Ureter (tissue), 1 donor: Measurements from ENCODE around the gene IRF3. TPM values are rescaled to one million over a fixed set of nuclear protein-coding genes. Genes with fewer than 3 reads are reported as not detected.
A peak's percentile ranks its signal among the peaks of the same experiment; 100 is the strongest.

Experiments used
- DNase-seq: peaks from one replicate; pipeline ENCODE4 v3.0.0-alpha.2; 2020; ENCODE audit warnings: low spot score
- total RNA-seq: library from RNA; stranded (reverse); gene quantifications from one replicate; pipeline ENCODE4 v1.2.4, GENCODE V29; 2023
- donor health status: DM: yes; HTN: yes; CAD: no.

Gene IRF3
- total RNA-seq, 1 donor from 2014 or later: 108 TPM

DNA sequence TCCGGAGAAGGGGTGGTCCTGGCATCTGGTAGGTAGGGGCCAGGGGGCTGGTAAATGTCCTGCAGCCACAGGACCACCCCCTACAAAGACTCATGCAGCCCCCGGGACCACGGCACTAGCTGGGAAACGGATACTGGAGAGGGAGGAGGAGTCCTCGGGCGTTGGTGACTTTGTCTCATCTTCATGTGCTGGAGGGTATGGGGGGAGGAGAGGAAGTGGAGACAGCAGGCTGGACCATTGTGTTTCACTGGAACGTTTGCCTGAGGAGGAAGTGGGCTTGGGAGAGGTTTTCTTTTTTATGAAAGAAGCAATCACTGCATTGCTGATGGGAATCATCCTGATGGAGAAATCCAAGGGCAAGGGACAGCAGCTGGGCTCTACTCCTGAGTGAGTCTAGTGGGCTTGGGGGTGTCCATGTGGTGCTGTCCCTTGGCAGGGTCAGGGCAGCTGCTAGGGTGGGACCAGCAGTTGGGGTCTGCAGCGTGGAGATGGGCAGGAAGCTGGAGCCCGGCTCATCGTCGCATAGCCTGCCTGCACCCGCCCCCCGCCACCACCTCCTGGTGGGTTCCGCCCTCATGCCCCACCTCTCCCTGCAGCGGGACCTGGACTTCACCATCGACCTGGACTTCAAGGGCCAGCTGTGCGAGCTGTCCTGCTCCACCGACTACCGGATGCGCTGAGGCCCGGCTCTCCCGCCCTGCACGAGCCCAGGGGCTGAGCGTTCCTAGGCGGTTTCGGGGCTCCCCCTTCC, 22.1 kb upstream of the IRF3 start:
- no peak for DNase-seq

DNA sequence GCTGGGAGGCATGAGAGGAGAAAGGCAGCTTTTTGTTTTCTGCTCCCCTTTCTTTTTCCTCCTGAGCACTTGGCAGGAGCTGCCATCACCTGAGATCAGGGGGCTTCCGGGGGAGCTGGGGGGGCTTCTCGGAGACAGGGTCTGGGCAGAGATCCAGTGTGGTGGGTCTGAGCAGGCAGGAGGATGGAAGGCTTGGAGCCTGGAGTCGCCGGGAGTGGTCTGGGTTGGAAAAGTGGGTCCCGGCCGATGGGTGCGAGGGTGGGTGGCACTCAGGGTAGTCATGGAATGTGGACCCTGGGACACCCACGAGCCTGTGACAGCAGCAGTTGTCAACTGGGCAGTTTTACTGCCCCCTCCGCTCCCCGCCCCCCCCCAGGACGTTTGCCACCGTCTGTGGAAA, 21.5 kb upstream of the IRF3 start:
- no peak for DNase-seq

DNA sequence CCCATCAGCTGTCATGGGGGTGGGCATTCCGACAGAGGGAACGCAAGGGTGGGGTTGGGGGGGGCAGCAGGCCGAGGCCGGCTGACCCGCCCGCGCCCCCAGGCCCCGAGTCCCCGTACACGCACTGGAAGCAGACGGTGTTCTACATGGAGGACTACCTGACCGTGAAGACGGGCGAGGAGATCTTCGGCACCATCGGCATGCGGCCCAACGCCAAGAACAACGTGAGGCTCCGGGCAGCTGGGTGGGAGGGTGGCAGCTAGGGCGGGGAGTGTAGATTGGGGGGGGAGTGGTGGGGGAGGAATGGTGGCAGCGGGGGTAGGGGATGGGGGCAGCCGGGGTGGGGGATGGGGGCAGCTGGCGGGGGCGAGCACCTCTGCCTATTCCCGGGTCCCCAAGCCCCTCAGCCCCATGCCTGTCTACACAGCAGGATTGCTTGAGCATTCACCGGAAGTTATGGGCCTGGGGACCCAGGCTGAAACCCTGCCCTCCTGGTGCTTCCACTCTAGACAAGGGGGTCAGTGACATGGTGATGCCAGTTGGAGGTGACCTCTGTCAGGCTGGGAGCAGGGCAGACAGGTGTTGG, 20.9 kb upstream of the IRF3 start:
- no peak for DNase-seq

DNA sequence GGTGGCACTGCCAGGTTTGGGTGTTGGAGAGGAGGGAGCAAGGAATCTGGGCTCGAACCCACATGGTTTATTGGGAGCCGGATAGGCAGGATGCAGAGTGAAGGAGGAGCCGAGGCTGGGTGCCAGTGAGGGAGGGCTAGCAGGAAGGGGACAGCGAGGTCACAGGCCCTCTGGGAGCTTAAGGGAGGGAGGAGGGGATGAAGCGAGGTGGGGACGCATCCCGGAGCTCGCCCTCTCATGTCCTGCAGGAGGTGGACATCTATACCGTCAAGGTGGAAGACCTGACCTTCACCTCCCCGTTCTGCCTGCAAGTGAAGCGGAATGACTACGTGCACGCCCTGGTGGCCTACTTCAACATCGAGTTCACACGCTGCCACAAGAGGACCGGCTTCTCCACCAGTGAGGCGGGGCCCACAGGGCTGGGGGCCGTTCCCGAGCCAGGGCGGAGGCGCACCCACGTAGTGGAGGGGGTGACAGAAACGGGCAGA, 20.2 kb upstream of the IRF3 start:
- no peak for DNase-seq

DNA sequence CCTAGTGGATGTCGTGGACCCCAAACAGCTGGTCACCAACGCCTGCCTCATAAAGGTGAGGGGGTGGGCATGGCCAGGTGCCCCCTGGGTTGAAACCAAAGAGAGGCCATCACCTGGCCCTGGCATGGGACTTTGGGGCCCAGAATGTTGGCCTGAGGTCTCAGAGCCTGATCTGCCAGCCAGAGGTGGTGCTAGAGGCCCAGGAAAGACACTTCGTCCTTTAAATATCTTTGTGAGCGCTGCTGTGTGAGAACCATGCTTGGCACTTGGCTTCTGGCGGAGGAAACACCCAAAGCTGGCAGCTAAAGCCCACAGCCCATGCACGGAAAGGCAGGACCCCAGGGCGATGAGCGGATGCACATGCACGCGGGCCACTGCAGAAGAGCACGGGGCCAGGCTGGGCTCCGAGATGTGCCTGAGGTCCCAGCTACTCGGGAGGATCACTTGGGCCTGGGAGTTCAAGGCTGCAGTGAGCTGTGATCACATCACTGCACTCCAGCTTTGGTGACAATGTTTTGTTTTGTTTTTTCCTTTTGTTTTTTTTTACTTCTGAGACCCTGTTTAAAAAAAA, 19.4 kb upstream of the IRF3 start:
- DNase-seq: no peak

DNA sequence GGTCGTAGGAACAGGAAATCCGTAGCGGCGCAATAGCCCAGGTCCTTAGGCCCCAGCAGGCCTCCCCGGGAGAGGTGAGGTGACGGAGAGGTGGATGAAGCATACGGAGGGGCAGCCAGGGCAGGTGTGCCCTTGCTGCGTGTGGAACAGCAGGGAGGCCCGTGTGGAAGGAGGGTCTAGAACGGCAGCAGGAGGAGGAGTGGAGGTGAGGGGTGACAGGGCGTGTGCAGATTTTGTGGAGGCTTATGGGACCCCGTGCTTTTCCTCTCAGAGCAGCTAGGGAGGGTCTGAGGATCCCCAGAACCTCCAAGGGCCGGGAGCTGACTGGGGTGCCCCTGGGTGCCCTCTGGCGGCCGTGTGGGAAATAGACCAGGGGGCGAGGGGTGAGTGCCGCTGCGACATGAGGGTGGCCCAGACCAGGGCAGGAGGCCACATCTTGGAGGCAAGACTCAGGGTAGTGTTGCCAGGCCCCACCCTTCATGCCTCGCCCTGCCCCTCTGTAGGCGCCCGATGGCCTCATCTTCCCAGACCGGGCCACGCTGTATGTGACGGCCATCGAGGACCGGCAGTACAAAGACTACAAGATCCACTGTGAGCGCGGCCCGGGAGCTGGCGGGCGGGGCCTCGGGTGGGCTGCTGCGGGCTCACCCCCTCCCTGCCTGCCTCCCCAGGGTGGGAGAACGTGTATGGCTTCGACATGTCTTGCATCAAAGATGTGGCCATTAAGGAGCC, 18.8 kb upstream of the IRF3 start:
- no peak for DNase-seq

DNA sequence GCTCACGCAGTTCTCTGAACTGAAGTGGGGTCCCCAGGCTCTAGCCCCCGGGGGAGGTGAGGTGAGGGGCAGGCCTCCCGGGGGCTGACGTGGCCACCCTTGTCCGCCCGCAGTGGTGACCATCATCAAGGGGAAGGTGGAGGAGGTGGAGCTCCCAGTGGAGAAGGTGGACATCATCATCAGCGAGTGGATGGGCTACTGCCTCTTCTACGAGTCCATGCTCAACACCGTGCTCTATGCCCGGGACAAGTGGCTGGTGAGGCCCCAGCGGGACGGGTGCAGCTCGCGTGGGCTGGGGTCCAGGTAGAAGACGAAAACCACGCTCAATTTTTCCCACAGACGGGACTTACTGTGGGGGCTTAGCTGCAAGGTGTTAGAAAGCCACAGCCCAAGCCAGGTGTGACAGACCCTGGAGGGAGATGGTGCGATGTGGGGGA, 18.2 kb upstream of the IRF3 start:
- DNase-seq: no peak

DNA sequence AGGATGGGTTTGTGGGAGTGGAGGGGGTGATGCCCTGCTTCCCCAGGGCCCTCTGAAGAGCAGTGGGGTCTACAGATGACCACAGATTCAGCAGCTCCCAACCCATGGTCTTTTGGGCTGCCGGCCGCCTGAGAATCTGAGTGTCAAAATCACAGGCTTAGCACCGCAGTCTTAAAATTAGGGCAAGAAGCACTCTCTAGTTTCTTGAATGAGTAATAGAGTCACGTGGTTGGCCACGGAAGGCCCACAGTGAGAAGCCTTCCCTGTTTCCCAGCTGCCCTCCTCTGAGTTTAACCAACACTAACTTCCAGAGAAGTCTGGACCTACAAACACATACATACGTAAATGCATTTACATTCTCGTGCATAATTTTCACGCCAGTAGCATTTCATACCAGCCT, 16.6 kb upstream of the IRF3 start:
- DNase-seq: no peak

DNA sequence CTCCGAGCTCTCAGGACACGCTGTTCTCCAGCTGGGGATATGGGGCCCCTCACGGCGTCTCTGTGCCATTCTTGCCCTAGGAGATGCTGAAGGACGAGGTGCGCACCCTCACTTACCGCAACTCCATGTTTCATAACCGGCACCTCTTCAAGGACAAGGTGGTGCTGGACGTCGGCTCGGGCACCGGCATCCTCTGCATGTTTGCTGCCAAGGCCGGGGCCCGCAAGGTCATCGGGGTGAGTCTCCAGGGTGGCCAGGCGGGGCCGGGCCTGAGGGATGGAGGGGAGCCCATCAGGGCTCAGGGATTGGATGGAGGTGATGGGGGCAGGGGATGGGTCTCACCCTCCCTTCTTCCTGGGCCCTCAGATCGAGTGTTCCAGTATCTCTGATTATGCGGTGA, 16.2 kb upstream of the IRF3 start:
- no peak for DNase-seq

DNA sequence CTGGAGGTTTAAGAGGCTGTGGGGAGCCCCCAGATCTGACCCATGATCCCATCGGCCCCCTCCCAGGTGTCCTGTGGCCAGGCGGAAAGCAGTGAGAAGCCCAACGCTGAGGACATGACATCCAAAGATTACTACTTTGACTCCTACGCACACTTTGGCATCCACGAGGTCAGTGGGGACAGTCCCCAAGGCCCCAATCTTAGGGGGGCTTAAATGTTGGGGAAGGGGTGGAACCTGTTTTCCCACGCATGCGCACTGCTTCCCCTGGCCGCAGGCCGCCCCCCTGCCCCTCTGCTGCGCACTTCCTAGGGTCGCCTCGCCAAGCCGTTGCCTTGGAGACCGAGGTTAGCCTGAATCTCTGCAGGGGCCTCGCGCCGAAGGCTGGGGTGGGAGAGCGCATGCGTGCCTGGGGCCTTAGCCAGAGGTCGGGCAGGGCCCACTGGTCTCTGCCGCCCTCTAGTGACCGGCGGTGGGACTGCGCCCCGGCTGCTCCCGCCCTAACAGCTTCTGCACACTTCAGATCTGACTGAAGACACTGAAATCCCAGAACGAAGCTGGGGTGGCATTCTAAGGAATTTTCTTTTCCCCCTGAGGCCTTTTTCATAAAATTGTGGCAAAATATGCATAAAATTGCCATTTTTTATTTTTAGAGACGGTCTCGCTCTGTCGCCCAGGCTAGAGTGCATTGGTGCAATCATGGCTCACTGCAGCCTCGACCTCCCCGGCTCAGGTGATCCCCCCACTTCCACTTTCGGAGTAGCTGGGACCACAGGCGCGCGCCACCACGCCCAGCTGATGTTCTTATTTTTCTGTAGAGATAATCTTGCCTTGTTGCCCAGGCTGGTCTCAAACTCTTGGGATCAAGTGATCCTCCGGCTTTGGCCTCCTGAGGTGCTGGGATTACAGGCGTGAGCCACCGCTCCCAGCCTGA, 15.0 kb upstream of the IRF3 start:
- peak; percentile 92 for DNase-seq

DNA sequence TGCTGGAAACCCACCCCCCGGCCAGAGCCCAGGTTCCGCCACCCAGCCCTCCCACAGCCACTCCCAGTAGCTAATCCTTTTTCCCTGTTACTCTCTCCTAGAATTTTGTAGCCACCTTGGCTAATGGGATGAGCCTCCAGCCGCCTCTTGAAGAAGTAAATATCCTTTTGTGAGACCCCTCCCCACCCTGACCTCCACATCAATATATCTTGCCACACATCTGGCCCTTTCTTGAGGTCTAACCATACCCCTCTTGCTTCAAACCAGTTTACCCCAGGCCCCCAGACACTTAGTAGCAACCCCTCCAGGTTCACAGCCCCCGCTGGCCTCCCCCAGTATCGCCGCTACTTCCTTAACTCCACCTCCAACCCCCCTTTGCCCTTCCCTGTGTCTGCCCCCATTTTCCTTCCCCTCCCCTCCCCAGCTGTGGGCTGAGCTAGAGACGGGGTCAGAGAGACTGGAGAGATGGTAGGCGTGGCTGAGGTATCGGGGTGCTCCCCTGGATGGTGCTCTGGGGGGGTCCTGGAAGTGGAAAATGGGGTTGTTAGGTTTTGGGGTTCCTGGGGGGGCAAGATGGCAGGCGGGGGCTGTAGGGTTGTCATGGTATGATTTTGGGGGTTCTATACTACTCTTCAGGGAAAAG, 14.2 kb upstream of the IRF3 start:
- DNase-seq: no peak

DNA sequence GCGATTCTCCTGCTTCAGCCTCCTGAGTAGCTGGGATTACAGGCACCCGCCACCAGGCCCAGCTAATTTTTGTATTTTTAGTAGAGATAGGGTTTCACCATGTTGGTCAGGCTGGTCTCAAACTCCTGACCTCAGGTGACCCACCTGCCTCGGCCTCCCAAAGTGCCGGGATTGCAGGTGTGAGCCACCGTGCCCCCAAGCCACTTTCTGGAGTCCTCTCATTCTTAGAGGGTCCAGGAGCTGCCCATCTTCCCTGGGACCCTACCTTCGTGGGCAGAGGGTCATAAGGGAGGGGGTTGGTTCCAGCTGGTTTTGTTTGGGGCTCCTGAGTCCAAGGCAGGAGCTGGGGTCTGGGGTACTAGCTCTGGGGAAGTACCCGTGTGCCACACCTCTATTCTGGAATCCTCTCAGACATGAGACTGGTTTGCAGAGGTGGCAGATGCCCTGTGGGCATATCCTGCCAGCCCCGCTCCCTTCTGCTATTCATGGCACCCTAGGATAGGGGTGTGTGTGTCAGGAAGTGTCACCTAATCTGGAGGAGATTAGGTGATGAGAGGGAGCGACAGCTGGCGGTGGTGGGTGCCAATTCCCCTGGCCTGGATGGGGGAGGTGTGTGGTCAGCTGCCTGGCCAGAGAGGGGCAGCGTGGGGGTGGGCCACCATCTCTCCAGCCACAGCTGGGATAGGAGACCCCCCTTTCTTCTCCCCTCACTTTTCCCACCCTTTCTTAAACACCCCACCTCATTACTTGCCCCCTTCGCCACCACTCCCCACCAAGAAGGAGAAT, 13.5 kb upstream of the IRF3 start:
- DNase-seq: no peak

DNA sequence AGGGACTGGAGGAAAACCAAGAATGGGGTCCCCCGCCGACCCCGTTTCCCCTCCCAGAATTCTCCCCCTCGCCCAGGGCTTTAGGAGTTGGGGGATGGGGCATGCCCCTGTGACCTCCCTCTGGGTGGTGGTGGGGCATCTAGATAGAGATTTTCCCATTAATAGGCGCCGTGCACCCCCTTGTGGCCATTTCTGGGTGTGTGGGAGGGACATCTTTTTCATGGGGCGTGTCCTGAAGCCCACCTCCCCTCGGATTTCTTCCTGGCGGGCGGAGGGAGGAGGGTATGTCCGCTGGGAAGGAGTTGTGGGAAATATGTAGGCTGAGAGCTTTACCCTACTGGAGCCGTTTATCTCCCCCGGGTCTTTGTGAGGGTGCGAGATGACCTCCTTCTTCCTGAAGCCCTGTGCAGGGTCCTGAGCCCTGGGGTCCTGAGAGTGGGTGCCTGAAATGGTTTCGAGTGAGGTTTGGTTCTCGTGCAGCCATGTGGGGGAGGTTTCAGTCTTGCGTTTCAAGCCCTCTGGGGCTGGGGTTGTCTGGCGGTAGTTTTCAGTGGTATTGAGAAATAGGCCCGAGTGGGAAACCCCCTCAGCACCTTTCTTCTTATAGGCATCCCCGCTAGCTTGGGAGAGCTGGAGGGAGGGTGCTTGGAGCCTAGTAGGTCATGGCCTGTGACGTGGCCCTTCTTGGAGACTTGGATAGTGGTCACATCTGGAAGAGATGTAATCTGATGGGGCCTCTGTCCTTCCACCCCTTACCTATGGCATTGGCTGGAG, 12.4 kb upstream of the IRF3 start:
- peak; percentile 85 for DNase-seq

DNA sequence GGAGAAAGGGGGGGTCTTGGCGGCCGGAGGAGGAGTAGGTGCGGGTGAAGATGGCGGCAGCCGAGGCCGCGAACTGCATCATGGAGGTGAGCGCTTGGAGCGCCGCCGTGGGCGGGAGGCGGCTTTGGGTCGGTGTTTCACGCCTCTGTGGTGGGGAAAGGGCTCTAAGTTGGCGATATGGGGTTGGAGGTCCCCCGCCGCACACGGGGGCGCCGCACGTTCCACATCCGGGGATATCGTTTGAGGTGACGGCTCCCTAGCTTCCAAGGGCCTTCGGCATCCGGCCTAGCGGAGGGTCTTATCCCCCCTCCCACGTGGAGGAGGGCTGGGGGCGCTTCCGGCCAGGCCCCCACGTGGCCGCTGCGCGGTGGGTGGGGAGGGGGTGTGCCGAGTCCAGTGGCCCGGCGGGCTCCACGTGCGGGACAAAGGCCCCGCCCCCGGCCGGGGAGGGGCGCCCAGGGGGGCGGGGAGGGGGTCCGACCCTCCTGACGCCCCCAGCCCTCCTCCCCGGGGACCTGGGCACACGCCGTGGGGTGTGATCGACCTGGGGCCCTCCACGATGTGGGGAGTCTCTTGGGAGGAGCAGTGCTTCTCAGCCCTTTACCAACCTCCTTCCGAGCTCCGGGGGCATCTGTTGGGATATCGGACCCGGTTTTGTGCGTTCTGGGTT, 11.7 kb upstream of the IRF3 start, which contains the start of gene PRMT1:
Gene PRMT1 (plus strand): TSS at position 41 of the 670 bp plus-strand sequence. CDS start 10 bp downstream, at position 51.
- DNase-seq: no peak

DNA sequence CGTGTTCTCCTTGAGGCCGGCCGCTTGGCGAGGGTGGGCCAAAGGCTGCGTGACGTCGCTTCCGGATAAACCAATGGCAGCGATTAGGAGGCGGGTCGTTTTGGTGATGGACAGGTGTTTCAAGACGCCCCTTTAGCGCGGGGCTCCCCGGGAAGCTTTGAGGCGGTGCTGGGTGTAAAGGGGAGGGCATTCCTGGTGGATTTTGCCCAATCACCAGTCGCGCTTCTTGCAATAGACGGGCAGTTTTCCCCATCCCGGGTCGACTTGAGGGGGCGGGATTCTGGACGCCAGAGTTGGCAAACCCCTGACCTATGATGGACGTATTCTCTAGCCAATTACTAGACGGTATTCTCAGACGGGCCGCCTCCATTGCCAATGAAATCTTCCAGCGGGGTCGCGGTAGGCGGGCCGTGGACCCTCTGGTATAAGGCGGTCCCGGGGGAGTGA, 11.2 kb upstream of the IRF3 start:
- DNase-seq: peak; percentile 100

DNA sequence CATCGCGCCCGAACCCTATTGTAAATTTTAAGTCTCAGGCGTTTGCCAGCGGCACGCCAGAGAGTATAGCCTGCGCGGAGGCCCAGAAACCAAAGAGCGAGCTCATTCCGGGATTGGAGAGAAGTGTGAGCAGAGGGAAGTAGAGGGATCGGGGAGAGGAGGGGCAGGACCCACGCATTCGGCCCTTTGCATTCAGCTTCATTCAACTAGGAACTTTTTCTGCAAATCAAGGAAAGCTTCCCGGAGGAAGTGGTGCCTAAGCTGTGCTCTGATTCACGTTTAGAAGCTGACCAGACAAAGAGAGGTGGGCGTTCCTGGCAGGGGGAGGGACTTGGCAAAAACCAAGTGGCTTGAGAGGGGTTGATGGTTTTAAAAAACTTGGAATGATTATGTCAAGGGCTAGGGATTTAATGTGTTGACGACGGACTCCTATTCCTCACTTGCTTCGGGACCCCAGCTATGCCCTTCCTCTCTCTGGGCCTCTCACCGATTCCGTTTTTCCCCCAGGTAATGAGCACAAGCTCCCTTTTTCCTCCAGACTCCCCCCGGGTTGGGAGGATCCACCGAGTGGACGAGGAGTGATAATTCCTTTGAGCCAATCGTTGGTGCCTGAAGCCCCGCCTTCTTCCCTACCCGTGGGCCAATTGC, 10.6 kb upstream of the IRF3 start:
- peak; percentile 91 for DNase-seq

DNA sequence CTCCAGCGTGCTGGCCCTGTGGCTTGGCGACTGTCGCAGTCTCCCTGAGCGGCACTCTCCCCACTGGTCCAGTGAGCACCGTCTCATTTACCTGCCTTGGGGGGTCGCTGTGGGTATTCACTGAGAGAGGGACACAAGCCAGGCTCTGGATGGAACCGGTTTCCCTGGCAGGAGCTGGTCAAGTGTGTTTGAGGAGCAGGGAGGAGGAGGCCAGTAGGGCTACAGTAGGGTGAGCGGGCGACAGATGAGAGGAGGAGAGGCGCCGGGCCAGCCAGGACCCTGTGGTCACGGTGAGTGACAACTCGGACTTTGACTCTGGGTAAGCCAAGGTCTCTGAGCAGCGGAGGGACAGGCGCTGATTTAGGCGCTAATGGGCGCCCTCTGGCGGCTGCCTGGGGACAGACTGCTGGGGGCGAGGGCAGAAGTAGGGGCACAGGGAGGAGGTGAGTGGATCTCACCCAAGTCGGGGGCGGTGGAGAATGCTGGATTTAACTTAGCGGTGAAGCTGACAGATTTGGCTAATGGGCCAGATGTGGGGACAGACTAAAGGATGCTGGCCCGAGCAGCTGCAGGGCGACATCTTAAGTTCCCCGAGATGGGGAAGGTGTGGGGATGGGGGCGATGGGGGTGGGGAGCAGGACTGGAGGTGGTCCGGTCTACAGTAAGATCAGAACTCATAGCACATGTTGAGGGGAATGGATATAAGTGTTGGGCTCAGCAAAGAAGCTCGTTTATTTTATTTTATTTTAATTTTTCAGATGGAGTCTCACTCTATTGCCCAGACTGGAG, 6.7 kb upstream of the IRF3 start:
- peak; percentile 69 for DNase-seq
